D721Med (cell line): ENCODE measurements around the gene TBC1D22B.
"Not testable (repeated sequence)": the region's sequence is repeated elsewhere in the genome, so short reads cannot be mapped to it uniquely, and the experiment has no call there.

ENCODE experiments used
- DNase-seq: peaks from one replicate; pipeline ENCODE4 v3.0.0; 2011; ENCODE audit warnings: low spot score; ENCODE audit not compliant: insufficient read length
- FAIRE-seq: peaks from 2 replicates; lab custom pipeline; 2011; peaks lifted over from hg19 to GRCh38; lab: Jason Lieb, UNC
- CTCF ChIP-seq: IDR thresholded peaks from 2 replicates; pipeline ENCODE4 v1.5.1; 2012; ENCODE audit warnings: mild to moderate bottlenecking, control low read depth; ENCODE audit not compliant: insufficient read depth; ENCODE audit errors: missing control alignments

Gene TBC1D22B

GRCh38 chr6:37285861-37286311 is 28.3 kb downstream of the TBC1D22B start:
- FAIRE-seq (no peak), DNase-seq (no peak)
- no peak for TF ChIP-seq CTCF

GRCh38 chr6:37287519-37288157 is 30.1 kb downstream of the TBC1D22B start:
- no peak for FAIRE-seq

GRCh38 chr6:37288247-37288646 is 30.7 kb downstream of the TBC1D22B start:
- no peak for TF ChIP-seq CTCF
- FAIRE-seq (no peak), DNase-seq (no peak)

More at GRCh38 chr6:37287519-37288157, 30.1 kb downstream of the TBC1D22B start:
- TF ChIP-seq CTCF = no peak
- no peak for DNase-seq

GRCh38 chr6:37289931-37290330 is 32.4 kb downstream of the TBC1D22B start:
- TF ChIP-seq CTCF = no peak
- DNase-seq = no peak
- FAIRE-seq = no peak

GRCh38 chr6:37293426-37293825 is 35.9 kb downstream of the TBC1D22B start:
- no peak for TF ChIP-seq CTCF
- FAIRE-seq (no peak), DNase-seq (no peak)

GRCh38 chr6:37297637-37298036 is 40.1 kb downstream of the TBC1D22B start:
- DNase-seq, FAIRE-seq: not testable (repeated sequence)

GRCh38 chr6:37298958-37299357 is 41.4 kb downstream of the TBC1D22B start:
- FAIRE-seq (no peak), DNase-seq (no peak)
- TF ChIP-seq CTCF = no peak

- FAIRE-seq (no peak), DNase-seq (no peak)
- no peak for TF ChIP-seq CTCF
Measured at GRCh38 chr6:37299990-37300389, 42.4 kb downstream of the TBC1D22B start.
